ENCODE results near the gene GOLGA6A.
A peak's percentile ranks its signal among the peaks of the same experiment; 100 is the strongest.
"Not testable (repeated sequence)": the region's sequence is repeated elsewhere in the genome, so short reads cannot be mapped to it uniquely, and the experiment has no call there.

The GOLGA6A gene

DNA sequence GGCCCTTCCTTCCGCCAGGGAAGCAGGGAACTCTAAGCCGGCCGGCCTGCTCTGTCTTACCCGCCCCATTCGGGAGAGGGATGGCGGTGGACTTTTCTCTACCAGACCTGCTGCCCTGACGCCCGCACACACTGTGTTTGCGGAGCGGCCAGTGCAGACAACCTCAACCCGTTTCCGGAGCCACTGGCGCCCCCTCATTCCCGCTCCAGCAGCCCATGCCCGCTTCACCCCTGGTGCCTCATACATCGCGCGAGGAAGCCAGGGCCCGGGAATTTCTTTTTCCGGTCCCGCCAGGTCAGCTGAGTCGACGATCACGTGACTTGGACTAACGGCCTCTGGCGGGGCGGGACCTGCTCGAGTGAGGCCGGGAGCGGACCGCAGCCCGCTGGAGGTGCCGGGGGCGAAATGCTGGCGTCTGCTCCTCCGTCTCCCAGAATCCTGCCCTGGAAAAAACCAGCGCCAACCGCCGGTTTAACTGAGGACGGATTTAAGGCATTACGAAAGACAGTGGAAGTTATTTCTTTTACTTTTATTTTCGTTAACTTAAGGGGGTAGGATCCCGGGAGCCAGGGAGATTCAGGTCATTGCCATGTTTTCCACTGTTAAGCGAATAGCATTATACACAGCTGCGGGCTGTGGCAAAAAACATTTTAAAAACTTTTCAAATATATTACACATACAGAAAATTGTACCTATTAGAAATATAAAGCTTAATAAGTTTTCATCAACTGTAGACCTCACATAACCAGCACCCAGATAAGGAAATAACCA is 17.8 kb upstream of the GOLGA6A start:
- DNase-seq (ENCODE audit: low spot score), result peak; percentile 89

DNA sequence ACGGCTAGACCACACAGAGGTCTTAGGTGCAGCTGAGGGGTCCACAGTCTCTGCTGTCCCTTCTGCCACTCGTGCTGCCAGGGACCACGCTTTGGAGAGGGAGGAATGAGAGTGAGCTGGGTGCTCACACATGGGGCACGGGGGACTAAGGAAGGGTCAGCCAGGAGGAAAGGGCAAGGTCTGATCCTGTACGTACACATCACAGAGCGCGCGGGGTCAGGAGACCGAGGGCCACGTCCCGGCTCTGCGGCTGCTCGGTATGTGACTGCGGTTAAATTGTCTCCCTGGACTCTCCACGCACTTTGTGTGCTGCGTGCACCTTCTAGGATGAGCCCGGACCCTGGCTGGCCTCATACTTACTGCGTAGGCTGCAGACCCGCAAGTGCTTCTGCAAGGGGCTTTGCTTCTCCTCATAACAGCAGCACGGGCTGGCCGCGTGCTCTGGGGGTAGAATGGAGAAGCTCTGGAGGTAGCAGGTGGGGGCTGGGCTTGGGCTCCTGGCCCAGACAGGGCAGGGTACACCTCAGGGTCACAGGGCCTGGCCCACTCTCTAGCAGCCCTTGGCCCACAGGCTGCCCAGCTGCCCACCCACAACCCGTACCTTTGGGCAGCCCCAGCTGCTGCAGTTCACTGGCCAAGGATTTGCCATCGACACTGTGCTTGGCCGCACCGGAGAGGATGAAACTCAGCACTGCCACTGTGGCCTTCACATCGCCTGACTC is 14.6 kb upstream of the GOLGA6A start:
- not testable (repeated sequence) for DNase-seq (ENCODE audit: low spot score)

DNA sequence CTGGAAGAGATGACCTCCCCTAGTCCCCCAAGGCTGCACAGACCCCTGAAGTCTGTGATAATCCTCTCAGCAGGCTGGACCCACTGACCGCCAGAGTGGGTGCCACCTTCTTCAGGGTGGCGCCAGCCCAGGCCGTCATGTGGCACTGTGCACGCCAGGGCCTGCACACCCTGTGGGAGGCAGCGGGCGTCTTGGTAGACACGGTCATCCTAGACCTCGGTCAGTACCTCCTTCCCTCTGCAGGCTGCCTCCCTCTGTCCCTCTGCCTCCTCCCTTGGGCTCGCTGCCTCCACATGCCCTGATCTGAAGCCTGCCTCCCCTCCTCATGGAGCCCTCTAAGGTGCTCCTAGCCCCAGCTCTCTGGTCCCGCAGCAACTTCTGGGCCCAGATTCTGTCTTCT is 13.3 kb upstream of the GOLGA6A start:
- DNase-seq (ENCODE audit: low spot score), result not testable (repeated sequence)

DNA sequence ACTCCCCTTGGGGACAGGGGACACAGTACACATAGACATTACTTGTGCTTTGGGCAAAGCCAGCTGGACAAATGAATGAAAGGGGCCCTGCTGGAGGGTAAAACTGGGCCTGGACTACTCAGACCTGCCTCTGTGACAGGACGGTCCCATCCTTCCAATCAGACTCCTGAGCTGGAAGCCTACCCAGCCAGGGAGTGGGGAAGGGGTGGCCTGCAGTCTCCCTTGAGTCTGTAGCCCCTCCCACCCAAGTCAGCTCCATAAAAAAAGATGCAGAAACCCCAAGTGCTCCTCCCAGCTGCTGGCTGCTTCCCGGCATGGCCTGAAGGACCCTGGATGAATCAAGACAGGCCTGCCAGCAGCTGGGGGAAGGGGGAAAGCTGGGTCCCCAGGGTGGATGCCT is 12.2 kb upstream of the GOLGA6A start:
- DNase-seq (ENCODE audit: low spot score), result not testable (repeated sequence)

DNA sequence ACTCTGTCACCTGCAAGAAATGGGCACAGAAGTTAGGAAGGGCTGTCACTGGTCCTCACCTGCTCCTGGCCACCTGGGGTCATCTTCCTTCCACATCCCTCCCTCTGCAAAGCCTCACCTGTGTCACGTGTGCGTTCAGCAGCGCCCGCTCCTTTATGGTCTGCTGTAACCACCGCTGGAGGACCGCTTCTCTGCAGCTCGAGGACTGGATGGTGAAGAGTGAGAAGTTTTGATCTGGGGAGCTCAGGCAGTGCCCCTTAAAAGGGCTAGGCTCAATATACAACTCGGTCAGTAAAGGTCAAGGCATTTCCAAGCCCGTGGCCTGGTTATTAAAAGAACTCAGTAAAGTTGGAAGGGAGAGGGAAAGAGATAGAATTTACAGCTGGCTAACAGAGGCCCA is 6.6 kb downstream of the GOLGA6A start:
- not testable (repeated sequence) for DNase-seq (ENCODE audit: low spot score)

DNA sequence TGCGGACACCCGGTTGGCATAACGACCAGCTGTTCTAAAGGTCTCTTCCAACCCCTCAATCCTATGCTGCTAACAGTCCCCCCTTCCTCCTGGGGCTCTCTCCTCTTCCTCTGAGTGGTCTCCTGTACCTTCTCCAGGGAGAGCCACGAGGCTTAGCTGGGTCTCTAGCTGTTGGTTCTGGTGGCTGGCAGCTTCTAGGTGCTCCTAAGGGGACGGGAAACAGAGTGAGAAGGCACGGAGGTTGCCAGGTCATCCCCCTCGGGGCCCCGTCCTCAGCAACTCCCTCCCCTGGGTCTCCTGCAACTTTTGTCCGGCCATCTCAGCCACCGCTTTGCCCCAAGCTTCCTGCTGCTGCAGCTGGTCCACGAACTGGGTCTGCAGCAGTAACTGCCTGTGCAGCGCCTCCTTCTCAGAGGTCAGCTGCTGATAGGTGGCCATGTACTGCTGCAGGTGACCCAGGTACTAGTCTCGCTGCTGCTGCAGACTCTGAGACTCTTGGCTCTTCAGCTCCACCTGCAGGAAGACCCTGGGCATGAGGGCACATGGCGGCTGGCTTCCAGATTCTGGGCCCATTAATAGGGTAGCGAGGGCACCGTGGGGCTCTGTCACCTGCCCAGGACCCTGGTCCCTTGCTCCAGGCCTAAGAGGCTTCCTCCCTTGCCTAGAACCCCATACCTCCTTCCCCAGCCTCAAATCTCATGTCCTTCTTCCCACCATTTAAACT is 9.6 kb downstream of the GOLGA6A start:
- DNase-seq (ENCODE audit: low spot score), result not testable (repeated sequence)

DNA sequence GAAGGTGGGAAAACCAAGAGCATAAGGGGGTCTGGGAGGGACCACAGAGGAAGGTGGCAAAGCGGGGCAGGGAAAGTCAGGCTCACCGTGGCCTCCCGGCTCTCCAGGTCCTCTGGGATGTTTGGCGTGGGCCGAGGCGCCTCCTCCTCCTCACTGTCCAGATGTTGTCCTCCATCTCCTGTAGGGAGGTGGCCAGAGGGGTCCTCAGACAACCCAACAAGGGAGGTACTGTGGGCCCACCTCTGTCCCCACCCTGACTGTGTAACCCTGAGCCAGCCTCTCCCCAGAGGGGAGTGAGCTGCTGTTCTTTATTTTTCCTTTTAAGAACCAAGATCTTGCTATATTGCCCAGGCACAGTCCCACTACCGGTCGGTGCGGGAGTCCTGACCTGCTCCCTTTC is 10.2 kb downstream of the GOLGA6A start:
- DNase-seq (ENCODE audit: low spot score), result not testable (repeated sequence)

DNA sequence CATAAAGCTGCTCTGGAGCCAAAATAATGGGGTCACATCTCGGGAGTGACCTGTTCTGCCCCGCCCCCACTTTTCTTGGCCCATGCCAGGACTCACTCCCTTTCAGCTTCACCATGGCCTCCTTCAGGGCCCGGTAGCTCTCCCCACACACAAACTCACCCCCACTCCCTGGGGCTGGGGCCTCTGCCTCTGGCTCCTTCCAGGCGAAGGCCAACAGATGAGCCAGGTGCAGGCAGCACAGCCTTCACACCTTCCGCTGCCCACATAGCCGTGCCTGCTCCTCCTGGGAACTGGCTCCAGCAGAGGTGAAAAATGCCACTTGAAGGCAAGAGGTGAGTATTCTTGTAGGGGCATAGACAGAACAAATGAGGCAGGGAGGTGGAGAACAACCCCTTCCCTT is 10.7 kb downstream of the GOLGA6A start:
- not testable (repeated sequence) for DNase-seq (ENCODE audit: low spot score)

DNA sequence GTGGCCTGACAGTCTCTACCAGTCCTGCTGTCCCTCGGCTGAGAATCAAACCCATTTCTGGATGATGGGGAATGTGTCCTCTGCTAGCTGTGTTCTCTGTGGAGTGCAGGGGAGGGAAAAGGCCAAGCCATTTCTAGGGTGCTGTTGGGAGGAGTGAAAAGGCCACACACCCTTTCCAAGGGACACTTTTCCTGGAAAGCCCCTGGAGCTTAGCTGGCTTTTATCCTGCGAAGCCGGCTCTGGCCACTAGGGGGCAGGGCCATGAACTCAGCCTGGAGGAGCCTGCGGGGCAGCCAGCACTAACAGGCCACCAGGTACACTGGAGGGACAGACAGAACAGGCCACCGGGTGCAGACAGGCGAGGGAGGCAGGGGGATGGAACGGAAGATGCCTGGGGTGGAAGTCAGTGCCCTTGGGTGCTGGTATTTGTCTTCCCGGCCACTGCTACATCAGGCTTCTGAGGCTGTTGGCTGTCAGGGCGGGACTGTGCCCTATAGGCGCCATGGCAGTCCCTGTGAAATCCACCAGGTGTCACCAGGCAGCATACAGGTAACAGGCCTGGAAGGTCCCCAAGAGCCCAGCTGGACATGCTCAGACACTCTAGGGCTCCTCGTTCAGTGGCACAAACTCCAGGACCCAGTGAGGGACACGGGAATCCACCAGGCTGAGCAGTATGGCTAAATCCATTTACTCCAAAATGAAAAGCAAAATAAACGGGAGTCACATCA is 16.5 kb downstream of the GOLGA6A start:
- not testable (repeated sequence) for DNase-seq (ENCODE audit: low spot score)

DNA sequence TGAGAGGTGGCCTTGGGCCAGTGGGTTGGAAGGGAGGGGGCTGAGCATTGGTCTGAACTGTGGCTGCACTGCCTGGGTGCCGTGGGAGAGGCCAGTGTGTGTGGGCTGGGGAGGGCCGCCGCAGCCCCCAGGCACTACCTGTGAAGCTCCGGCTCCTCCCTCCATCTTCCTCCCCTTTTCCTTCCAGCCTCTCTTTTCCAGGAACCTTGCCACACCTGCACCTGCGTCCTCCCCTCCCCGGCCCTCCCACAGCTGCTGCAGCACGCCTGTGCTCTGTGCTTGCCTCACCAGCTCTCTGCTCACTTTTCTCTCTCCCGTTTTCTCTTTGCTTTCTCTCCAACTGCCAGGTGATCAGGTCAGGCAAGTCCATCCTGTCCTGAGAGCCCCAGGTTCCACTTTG is 17.5 kb downstream of the GOLGA6A start:
- not testable (repeated sequence) for DNase-seq (ENCODE audit: low spot score)

DNA sequence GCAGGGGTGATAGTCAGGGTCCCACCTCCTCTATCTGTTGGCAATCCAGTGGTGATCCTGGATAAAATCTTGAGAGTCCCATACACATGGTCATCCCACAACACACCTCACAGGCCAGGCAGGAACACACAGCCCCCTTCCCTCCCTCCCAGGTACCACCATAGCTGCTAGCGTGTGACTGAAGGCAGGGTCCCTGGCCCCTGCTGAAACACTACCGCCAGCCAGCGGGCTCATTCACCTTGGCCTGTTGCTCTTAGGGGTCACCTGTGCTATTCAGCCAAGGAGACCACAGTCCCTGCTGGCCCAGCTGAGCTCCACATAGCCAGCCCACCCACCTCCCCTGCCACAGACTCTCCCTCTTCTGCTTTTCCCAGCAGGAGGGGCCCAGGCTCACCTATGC is 18.2 kb downstream of the GOLGA6A start:
- DNase-seq (ENCODE audit: low spot score), result not testable (repeated sequence)

DNA sequence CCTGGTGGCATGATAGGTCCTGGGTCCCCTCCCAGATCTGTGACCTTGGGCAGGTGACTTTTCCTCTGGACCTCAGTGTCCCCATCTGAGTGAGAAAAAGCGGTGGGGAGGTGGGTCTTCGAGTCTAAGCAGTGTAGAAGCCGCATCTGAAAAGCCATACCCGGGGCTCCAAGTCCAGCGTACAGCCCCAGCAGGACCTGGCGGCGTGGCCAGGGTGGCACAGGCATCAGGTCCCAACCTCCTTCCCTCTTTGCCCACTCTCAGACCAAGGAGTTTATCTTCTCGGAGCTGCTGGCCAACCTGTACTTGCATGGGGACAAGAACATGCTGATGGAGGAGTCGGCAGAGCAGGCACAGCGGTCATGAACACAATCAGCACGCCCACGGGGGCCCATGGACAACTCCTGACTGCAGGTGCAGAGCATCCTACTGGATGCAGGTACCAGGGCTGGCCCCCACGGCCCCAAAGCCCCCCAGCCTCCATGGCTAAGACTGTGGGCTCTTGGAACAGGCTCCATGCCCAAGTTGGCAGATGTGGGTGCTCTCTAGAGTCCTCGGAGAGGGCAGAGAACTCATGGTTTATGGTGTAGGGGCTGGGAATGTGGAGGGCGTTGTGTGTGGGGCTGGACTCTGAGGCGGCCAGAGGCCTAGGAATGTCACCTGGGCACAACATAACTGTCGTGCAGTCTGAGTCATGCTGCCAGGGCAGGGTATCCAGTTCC is 18.8 kb downstream of the GOLGA6A start:
- not testable (repeated sequence) for DNase-seq (ENCODE audit: low spot score)

DNA sequence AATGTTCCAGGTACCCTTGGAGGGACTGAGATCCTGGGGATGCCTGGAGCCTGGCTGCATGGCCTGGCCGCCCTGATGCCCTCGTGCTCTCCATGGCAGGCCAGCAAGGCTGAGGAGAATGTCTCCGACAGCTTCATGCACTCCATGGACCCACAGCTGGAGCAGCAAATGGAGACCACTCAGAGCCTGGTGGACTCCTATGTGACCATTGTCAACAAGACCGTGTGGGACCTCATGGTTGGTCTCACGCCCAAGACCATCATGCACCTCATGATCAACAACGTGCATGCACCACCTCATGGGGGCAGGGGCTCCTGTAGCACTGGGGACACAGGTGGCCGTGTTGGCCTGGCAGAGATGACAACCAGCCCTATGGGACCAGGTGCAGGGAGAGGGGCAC is 19.7 kb downstream of the GOLGA6A start:
- DNase-seq (ENCODE audit: low spot score), result no peak

DNA sequence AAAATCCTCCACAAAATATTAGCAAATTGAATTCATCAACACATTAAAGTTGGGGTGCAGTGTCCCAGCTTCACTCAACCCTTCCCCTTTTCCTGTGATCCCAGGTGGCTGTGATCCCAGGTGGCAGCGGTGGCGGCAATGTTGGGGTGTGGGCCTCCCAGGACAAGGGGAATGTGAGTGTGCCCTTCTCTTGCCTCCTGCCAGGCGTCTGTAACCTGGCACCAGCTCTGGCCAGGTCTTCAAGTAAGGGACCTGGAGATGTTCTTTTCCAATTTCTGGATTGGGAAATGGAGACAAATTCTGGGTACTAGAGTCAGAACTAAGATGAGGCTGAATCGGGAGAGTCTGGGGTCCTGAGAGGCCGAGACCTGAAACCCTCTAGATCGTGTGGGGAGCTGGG is 20.1 kb downstream of the GOLGA6A start:
- DNase-seq (ENCODE audit: low spot score), result no peak

DNA sequence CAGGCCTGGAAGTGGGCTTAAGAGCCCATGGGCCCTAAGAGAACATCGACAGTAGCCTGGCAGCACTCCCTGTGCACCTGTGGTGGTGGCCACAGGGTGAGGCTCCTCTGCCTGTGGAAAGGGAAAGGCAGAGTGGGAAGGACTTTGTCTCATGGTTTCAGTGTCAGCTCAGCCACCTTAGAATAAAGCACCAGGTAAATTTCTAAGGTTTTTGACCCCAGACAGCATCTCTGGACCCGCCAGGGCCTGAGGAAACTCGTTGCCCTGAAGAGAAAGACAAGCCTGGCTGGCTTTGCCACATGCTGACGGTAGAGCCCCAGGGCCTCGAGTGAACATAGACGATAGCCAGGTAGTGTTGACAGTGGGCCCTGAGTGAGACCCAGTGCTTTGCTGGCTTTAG is 22.1 kb downstream of the GOLGA6A start:
- DNase-seq (ENCODE audit: low spot score), result no peak

DNA sequence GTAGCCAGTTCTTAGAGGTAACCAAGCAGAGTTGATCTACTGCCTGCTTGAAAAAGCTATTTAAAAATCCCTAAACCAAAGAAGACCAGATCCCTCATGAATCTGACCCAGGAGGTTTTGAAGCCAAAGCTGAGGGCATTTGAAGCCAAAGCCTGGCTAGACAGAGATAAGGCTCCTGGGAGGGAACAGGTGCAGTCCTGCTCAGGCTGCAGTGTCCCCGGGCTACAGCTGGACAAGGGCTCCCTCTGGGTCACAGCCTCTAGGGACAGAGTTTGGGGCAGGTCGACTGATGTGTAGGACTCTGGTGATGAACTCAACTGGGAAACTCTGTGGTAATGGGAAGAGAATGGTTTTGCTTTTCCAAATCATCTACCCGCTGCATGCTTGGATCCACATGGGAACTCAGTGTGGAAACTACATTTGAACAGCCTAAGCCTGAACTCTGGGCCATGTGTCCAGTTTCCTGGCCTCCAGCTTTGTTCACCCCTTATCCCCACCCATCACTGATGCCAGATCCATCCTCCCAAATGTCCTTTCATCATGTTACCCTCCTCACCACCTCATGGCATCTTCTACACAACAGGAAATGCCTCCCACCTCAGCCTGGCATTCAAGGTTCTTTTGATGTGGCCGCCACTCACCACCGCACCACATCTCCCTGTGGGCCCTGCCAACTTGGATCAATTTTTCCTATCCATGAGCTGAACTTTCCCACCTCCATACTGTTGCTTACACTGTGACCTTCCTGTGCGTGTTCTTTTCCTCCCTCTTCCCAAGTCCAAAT is 23.1 kb downstream of the GOLGA6A start:
- not testable (repeated sequence) for DNase-seq (ENCODE audit: low spot score)

DNA sequence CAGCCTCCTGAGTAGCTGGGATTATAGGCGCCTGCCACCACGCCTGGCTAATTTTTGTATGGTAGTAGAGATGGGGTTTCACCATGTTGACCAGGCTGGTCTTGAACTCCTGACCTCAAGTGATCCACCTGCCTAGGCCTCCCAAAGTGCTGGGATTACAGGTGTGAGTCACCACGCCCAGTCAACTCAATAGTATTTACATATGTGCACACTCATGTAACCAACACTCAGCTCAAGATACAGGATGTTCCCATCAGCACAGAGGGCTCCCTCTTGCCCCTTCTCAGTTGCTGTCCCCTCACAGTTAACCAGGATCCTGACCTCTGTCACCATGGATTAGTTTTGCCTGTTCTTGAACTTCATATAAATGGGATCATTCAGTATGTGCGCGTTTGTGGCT is 26.0 kb downstream of the GOLGA6A start:
- DNase-seq (ENCODE audit: low spot score), result not testable (repeated sequence)

DNA sequence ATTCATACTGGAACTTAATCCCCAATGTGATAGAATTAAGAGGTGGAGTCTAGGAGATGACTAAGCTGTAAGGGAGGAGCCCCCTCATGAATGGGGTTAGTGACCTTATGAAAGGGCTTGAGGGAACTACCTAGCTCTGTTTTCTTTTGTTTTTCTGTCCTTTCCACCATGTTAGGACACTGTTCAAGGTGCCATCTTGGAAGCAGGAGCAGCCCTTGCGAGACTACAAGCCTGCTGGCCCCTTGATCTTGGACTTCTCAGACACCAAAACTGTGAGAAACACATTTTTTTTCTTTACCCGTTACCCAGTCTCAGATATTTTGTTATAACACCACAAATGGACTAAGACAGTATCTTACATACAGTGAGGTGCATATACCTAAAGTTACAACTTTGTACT is 26.5 kb downstream of the GOLGA6A start:
- DNase-seq (ENCODE audit: low spot score), result no peak

DNA sequence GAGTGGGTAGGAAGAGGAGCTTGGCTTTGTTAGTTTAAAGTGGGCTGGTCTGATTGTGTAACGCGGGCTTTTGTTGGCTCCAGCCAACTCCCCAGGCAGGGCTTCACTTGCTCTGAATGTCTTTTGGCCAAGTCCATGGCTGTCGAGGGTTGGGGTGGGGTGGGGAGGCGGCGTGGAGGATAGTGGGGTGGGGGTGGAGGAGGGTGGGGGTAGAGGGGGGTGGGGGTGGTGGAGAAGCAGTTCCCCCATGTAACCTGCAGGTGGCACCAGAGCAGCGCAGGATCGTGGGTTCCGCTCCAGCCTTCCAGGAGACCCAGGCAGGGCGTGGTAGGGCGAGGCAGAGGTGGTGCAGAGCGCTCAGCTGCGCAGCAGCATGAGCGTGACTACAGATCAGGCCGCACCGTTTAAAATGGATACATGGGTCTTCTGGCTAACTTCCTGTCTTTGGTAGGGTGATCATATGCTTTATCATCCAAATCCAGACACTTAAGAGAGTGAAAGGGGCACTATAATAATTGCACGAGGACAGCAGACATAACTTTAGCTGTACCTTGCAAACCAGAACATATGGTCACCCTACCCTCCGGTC is 28.3 kb downstream of the GOLGA6A start:
- peak; percentile 56 for DNase-seq (ENCODE audit: low spot score)

DNA sequence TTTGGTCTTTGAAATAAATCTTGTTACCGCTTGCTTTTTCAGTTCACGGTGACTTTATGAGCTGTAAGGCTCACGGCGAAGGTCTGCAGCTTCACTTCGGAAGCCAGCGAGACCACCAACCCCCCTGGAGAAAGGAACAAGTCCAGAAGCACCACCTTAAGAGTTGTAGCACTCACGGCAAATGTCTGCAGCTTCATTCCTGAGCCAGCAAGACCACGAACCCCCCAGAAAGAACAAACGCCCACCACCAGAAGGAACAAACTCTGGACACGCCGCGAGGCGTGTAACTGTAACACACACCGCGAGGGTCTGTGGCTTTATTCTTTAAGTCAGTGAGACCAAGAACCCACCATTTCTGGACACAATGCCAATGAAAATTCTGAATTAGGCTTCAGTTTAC is 28.8 kb downstream of the GOLGA6A start:
- DNase-seq (ENCODE audit: low spot score), result no peak

Data from kidney tubule cell (primary cell).